ENCODE results near the gene DDX1.
"Not testable (repeated sequence)": the region's sequence is repeated elsewhere in the genome, so short reads cannot be mapped to it uniquely, and the experiment has no call there.

DDX1 gene

DNA sequence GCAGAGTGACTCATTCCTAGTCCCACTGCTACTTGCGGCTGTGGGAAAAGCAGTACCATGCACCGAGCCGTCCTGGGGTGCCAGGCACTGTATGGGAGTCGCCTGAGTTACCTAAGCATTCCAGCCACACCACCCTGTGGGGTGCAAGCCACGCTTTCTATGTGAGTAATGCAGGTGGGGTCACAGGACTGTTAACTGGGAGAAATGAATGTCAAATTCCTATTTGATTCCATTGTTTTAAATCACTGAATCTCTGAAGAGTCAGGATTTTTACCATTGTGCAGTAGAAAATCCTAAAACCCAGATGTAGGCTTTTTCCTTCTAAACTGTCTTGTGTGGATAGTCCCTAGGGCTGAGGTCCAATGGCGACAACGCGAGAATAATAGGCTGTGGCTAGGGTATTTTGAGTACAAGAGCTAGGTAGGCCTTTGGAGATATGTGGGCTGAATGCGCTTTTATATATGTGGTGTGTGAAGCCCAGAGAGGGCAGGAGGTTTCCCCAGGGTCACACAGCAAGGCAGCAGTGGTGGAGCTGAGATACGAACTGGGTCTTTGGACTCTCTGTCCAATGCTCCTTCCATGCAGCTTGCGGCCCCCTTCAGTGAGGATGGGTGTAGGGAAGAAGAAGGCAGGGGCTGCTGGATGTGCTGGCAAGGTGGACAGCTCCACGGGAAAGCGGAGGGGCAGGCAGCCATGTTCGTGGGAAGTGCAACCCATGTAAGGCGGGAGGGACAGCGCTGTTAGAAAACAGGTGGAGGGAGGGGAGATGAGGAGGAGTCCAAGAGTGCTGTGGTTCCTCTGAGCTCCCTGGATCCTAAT is 83.2 kb downstream of the DDX1 start:
- TF ChIP-seq, protein P1, sequence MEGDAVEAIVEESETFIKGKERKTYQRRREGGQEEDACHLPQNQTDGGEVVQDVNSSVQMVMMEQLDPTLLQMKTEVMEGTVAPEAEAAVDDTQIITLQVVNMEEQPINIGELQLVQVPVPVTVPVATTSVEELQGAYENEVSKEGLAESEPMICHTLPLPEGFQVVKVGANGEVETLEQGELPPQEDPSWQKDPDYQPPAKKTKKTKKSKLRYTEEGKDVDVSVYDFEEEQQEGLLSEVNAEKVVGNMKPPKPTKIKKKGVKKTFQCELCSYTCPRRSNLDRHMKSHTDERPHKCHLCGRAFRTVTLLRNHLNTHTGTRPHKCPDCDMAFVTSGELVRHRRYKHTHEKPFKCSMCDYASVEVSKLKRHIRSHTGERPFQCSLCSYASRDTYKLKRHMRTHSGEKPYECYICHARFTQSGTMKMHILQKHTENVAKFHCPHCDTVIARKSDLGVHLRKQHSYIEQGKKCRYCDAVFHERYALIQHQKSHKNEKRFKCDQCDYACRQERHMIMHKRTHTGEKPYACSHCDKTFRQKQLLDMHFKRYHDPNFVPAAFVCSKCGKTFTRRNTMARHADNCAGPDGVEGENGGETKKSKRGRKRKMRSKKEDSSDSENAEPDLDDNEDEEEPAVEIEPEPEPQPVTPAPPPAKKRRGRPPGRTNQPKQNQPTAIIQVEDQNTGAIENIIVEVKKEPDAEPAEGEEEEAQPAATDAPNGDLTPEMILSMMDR (IDR thresholded peaks at IDR 0.05; ENCODE audit: extremely low read depth, missing control alignments) = no peak

DNA sequence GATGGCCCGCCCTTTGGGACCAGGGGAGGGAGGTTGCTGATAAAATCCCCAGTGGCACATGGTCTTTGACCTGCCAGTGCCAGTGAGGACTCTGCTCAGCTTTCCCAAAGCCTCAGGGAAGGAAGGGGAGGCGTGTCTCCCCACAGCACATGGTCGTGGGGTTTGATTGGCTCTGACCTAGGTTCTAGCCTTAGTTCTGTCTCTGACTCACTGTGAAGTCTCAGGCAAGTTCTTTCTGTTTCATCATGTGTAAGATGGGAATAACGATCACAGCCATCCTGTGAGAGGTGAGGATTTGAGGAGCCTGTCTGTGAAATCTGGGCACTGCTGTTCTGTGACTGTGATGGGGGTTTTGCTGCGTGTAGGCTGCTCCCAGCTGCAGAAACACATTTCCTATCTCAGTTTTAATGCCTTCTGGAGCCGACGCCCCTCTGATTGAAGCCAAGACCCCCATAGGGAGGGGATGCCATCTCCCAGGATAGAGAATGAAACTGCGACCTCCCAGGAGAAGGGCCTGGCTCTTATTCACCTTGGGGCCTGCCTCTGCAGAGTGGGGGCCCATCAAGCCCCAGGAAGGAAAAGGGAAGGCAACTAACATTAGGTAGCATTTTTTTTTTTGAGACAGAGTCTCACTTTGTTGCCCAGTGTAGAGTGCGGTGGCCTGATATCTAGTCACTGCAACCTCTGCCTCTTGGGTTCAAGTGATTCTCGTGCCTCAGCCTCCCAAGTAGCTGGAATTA is 84.0 kb downstream of the DDX1 start:
- TF ChIP-seq, protein P1 (IDR thresholded peaks at IDR 0.05; ENCODE audit: extremely low read depth, missing control alignments) = no peak
- DNase-seq (ENCODE audit: low spot score) = no peak

More for the DNA sequence above, 83.2 kb downstream of the DDX1 start:
- DNase-seq (ENCODE audit: low spot score) = no peak

DNA sequence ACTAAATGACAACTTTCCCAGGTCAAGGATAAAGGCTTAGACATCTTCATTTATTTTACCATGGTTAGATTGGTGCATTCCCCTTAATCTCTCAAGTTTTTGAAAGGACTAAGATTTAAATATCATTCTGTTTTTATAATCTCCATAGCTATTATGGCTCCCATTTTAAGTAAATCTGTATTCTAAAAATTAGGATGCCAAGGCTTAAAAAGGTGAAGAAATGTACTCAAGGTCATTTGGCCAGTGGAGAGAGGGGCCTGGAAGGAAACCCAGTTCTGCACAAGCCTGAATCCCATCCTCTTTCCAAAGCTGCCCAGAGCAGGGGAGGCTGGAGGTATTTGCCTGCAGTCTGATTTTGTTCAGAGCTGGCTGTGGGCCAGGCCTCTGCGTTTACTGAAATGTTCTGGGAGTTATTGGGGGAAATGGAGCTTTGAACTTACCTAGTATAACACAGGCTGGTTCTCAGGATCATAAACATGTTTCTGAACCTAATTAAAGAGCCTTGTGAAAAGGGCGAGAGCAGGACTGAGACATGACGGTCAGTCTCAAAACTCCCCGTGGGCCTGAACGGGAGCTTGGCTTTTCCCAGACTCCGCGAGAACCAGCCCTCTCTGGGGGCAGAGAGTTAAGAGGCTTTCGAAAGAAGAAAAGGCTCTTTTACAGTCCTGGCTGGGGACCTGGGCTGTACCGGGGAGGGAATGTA is 85.6 kb downstream of the DDX1 start:
- TF ChIP-seq, protein P1 (IDR thresholded peaks at IDR 0.05; ENCODE audit: extremely low read depth, missing control alignments) = no peak
- no peak for DNase-seq (ENCODE audit: low spot score)

DNA sequence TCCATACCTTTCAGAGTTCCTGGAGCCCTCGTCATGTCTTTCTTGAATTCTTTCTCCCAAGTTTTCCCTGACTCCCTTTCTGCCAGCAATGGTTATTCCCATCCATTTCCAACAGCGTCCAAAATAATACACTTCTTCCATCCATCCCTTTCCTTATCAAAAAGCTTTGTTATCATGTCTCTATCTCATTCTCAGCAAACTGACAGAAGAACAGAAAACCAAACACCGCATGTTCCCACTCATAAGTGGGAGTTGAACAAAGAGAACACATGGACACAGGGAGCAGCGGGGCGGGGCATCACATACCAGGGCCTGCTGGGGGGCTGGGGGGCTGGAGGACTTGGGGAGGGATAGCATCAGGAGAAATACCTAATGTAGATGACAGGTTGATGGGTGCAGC is 86.7 kb downstream of the DDX1 start:
- no peak for DNase-seq (ENCODE audit: low spot score)
- TF ChIP-seq, protein P1 (IDR thresholded peaks at IDR 0.05; ENCODE audit: extremely low read depth, missing control alignments) = no peak

DNA sequence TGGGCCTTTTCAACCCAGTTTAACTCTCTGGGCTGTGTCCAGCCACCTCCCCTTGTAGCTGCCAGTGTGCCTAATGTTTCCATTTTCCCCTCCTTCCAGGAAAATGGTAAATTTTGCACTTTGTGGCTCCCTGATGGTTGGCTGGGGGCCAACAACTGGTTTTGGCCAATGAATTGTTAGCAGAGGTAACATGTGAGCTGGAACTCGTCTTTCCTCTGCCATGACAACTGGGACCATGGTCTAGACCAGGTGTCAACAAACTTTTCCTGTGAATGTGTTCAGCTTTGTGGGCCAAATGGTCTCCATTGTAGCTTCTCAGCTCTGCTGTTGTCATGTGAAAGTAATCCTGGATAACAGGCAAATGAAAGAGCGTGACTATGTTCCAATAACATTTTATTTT is 87.2 kb downstream of the DDX1 start:
- no peak for DNase-seq (ENCODE audit: low spot score)
- TF ChIP-seq, protein P1 (IDR thresholded peaks at IDR 0.05; ENCODE audit: extremely low read depth, missing control alignments) = no peak

DNA sequence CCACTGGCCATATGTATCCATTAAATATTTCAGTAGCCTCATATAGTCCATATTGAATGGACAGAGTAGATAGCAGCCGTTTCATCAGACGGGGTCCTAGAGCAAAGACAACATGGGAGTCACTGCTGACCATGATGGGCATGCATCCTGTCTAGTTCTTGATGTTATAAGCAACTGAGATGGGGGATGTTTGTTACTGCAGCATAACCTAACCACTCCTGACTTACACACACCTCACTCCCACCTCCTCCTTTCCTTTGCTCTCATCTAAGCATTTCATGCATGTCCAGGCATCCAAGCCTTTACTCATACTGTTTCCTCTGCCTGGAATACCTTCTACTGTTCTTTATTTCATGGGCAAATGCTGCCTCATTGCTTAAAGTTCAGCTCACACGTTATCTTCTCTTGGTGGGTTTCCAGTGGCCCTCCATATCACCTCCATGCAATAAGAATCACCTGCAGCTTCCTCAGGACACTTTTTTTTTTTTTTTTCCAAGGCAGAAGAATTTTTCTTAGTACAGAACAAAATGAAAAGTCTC is 87.8 kb downstream of the DDX1 start:
- DNase-seq (ENCODE audit: low spot score) = no peak
- TF ChIP-seq, protein P1 (IDR thresholded peaks at IDR 0.05; ENCODE audit: extremely low read depth, missing control alignments) = no peak

DNA sequence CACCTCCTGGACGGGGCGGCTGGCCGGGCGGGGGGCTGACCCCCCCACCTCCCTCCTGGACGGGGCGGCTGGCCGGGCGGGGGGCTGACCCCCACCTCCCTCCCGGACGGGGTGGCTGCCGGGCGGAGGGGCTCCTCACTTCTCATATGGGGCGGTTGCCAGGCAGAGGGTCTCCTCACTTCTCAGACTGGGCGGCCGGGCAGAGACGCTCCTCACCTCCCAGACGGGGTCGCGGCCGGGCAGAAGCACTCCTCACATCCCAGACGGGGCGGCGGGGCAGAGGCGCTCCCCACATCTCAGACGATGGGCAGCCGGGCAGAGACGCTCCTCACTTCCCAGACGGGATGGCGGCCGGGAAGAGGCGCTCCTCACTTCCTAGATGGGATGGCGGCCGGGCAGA is 88.5 kb downstream of the DDX1 start:
- not testable (repeated sequence) for DNase-seq (ENCODE audit: low spot score)
